CD4-positive, alpha-beta T cell (primary cell): ENCODE results near the gene HDAC4. TPM values are rescaled to one million over a fixed set of nuclear protein-coding genes. Genes with fewer than 3 reads are reported as not detected.

ENCODE experiments used
- ATAC-seq: fragments of 200-7000 bp; cut with Tn5 transposase; one replicate; pipeline ENCODE4 v1.10.0; 2022; ENCODE audit warnings: mild to moderate bottlenecking; ENCODE audit not compliant: poor library complexity
- CTCF ChIA-PET: fragments of 350-600 bp; sonication (Branson Sonifier 250); formaldehyde crosslinking; loops from one replicate; lab custom pipeline; 2021; ENCODE audit warnings: antibody characterized with exemption, inconsistent platforms; lab: Charles Lee
- POLR2A ChIA-PET: fragments of 350-600 bp; sonication (Branson Sonifier 250); formaldehyde crosslinking; loops from one replicate; lab custom pipeline; 2021; ENCODE audit warnings: antibody characterized with exemption, inconsistent platforms; lab: Charles Lee
- DNase-seq, 14 experiments: peaks; one replicate each; pipeline ENCODE4 v3.0.0-alpha.2; 2013 to 2020; ENCODE audit warnings: mixed read lengths in 2 of 14
- H3K27ac ChIP-seq, 2 donors: one replicate each; pipeline versions ENCODE4 v1.5.1 to v1.7.0; 2013; ENCODE audit warnings: low read length in 2 of 2, low read depth in 1 of 2, mild to moderate bottlenecking in 1 of 2
- H3K27me3 ChIP-seq, 2 experiments: 1 replicate in 1 of 2; 2 replicates in 1 of 2; pipeline versions ENCODE4 v1.6.1 to v1.7.0; 2013; ENCODE audit warnings: low read length in 2 of 2, control low read depth in 1 of 2, mild to moderate bottlenecking in 1 of 2, moderate library complexity in 1 of 2; ENCODE audit not compliant: insufficient read depth in 2 of 2, control insufficient read depth in 1 of 2
- H3K36me3 ChIP-seq: one replicate; pipeline ENCODE4 v1.6.1; 2013; ENCODE audit warnings: low read length, control low read depth; ENCODE audit not compliant: insufficient read depth
- H3K4me1 ChIP-seq: one replicate; pipeline ENCODE4 v1.6.1; 2013; ENCODE audit warnings: low read length, control low read depth; ENCODE audit not compliant: insufficient read depth
- H3K4me3 ChIP-seq: one replicate; pipeline ENCODE4 v1.5.1; 2013; ENCODE audit warnings: mild to moderate bottlenecking, low read length, moderate library complexity
- H3K9me3 ChIP-seq, 2 experiments: 1 replicate in 1 of 2; 2 replicates in 1 of 2; pipeline versions ENCODE4 v1.6.1 to v1.7.0; 2013; ENCODE audit warnings: low read length in 2 of 2, mild to moderate bottlenecking in 2 of 2, control low read depth in 1 of 2, moderate library complexity in 1 of 2; ENCODE audit not compliant: control insufficient read depth in 1 of 2, insufficient read depth in 1 of 2
- H3K27ac Mint-ChIP-seq: one replicate; pipeline ENCODE4 v1.8.0; 2020; ENCODE audit warnings: mixed read lengths
- H3K27me3 Mint-ChIP-seq: one replicate; pipeline ENCODE4 v1.8.0; 2021; ENCODE audit warnings: mixed read lengths
- H3K36me3 Mint-ChIP-seq: one replicate; pipeline ENCODE4 v1.8.0; 2021; ENCODE audit warnings: low read depth, mixed read lengths
- H3K4me1 Mint-ChIP-seq: one replicate; pipeline ENCODE4 v1.8.0; 2021; ENCODE audit warnings: low read depth, mixed read lengths
- H3K4me3 Mint-ChIP-seq: one replicate; pipeline ENCODE4 v1.8.0; 2020; ENCODE audit warnings: mild to moderate bottlenecking, mixed read lengths
- H3K9me3 Mint-ChIP-seq: one replicate; pipeline ENCODE4 v1.8.0; 2020; ENCODE audit warnings: mixed read lengths
- CTCF ChIP-seq: fragments of 200-600 bp; IDR thresholded peaks from one replicate; pipeline ENCODE4 v1.8.0; 2022; ENCODE audit warnings: antibody characterized with exemption, mild to moderate bottlenecking
- intact Hi-C, 2 experiments: fragments of 100-400 bp; cut with DNase I in 1 of 2; cut with micrococcal nuclease in 1 of 2; formaldehyde crosslinking; loops; one replicate each; pipeline versions ENCODE4 v1.15.1 to v1.9.0; 2023 to 2025; cut with DNase I, micrococcal nuclease
- total RNA-seq, 174 experiments: library from RNA in 2 of 174; stranded (reverse) in 2 of 174; gene quantifications; one replicate each; pipeline ENCODE4 v1.2.3 and lab custom pipeline; 2021 to 2026

The HDAC4 gene
- total RNA-seq, 2 experiments from 2014 or later = 45.3 to 49.2 TPM

- Histone ChIP-seq H3K27ac (no peak overlapping the region), H3K4me1 (peaks cover 3% of the 10 kb centered on the region), H3K27me3 (no peaks in the 10 kb centered on the region), H3K4me3 (no peak overlapping the region), H3K36me3 (peaks cover 29% of the 10 kb centered on the region), H3K9me3 (no peaks in the 10 kb centered on the region)
- TF ChIP-seq CTCF = no peak
- intact Hi-C loops = no loop called here
- ATAC-seq (no peak), DNase-seq (no peak)
- H3K9me3 Mint-ChIP-seq = no peaks in the 10 kb centered on the region
- H3K27me3 Mint-ChIP-seq = no peaks in the 10 kb centered on the region
- no peak overlapping the region for H3K27ac Mint-ChIP-seq
- ChIA-PET POLR2A (no interaction called here), CTCF (no interaction called here)
- no peak overlapping the region for H3K4me3 Mint-ChIP-seq
- peaks cover 55% of the 10 kb centered on the region for H3K36me3 Mint-ChIP-seq
- H3K4me1 Mint-ChIP-seq = peaks cover 23% of the 10 kb centered on the region
These were observed 204.8 kb downstream of the HDAC4 start for GRCh38 chr2:239195992-239196391.

GRCh38 chr2:239195318-239195871, 205.4 kb downstream of the HDAC4 start:
- H3K27ac Mint-ChIP-seq = no peak overlapping the region
- peaks cover 17% of the 10 kb centered on the region for H3K4me1 Mint-ChIP-seq
- peaks cover 61% of the 10 kb centered on the region for H3K36me3 Mint-ChIP-seq
- H3K9me3 ChIP-seq = peaks cover 0 to 1% of the 10 kb centered on the region in 2 experiments
- ChIA-PET CTCF (no interaction called here), POLR2A (no interaction called here)
- intact Hi-C loops = no loop called here
- ATAC-seq (no peak), DNase-seq (no peak)
- H3K36me3 ChIP-seq = peaks cover 31% of the 10 kb centered on the region
- no peaks in the 10 kb centered on the region for H3K9me3 Mint-ChIP-seq
- H3K27me3 ChIP-seq = no peaks in the 10 kb centered on the region
- no peak overlapping the region for H3K4me3 ChIP-seq
- no peak for TF ChIP-seq CTCF
- no peaks in the 10 kb centered on the region for H3K27me3 Mint-ChIP-seq
- no peak overlapping the region for H3K27ac ChIP-seq
- no peak overlapping the region for H3K4me3 Mint-ChIP-seq
- H3K4me1 ChIP-seq = no peaks in the 10 kb centered on the region

DNA sequence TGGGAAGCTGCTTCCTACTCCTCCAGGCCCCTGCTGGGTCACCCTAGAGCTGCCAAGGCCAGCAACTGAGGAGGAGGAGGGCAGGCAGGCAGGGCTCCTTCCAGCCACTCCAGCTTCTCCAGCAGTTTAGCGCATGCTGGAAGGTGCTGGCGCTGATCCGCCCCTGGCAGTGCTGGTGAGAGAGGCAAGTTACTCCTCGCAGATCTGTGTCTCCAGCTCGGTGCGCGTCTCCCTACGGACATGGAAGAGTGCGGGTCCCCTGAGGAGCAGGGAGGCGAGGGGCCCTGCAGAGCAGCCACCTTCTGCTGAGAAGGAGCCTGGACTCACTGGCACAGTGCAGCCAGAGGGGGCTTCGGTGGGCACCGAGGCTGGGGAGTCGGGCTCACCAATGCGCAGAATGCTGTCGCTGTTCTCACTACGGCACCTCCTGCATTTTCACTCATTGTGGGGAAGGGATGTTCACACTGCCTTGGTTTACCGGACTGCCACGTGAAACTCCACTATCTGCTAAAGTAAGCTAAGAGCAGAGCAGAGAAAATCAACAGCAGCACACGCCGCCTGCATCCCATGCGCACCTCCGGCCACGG, 206.0 kb downstream of the HDAC4 start:
- no peak overlapping the region for H3K27ac Mint-ChIP-seq
- Histone ChIP-seq H3K4me3 (no peak overlapping the region), H3K36me3 (peaks cover 32% of the 10 kb centered on the region), H3K27ac (no peak overlapping the region), H3K4me1 (no peaks in the 10 kb centered on the region), H3K27me3 (no peaks in the 10 kb centered on the region), H3K9me3 (peaks cover 0 to 7% of the 10 kb centered on the region in 2 experiments)
- H3K36me3 Mint-ChIP-seq = peaks cover 66% of the 10 kb centered on the region
- no peaks in the 10 kb centered on the region for H3K27me3 Mint-ChIP-seq
- no peak overlapping the region for H3K4me3 Mint-ChIP-seq
- POLR2A ChIA-PET = no interaction called here
- ATAC-seq = no peak
- peaks cover 16% of the 10 kb centered on the region for H3K4me1 Mint-ChIP-seq
- TF ChIP-seq CTCF = no peak
- intact Hi-C loops = no loop called here
- H3K9me3 Mint-ChIP-seq = no peaks in the 10 kb centered on the region
- DNase-seq = peak in 1 of 14 experiments; percentile 29
- CTCF ChIA-PET = no interaction called here
